NCI-H748 (cell line): ENCODE data around the gene MAML2.
A peak's percentile ranks its signal among the peaks of the same experiment; 100 is the strongest.

Experiments
- DNase-seq: peaks from one replicate; lab custom pipeline; 2025; ENCODE audit not compliant: unreplicated experiment; lab: John Stamatoyannopoulos, UW

The MAML2 gene

GRCh38 chr11:96318850-96319249 lies 24.1 kb downstream of the MAML2 start:
- DNase-seq, result no peak

GRCh38 chr11:96318399-96318798 lies 24.6 kb downstream of the MAML2 start:
- DNase-seq, result no peak

GRCh38 chr11:96317985-96318384 lies 25.0 kb downstream of the MAML2 start:
- no peak for DNase-seq

- DNase-seq, result no peak
Measured at GRCh38 chr11:96317571-96317970, 25.4 kb downstream of the MAML2 start.

GRCh38 chr11:96316869-96317268 lies 26.1 kb downstream of the MAML2 start:
- no peak for DNase-seq

GRCh38 chr11:96315476-96315875 lies 27.5 kb downstream of the MAML2 start:
- DNase-seq, result no peak

- no peak for DNase-seq
Measured at GRCh38 chr11:96314326-96315020, 28.5 kb downstream of the MAML2 start.

GRCh38 chr11:96313163-96313562 lies 29.8 kb downstream of the MAML2 start:
- DNase-seq, result no peak

- DNase-seq, result no peak
Measured at GRCh38 chr11:96311120-96311568, 31.9 kb downstream of the MAML2 start.

- DNase-seq, result no peak
Measured at GRCh38 chr11:96310236-96310635, 32.8 kb downstream of the MAML2 start.

GRCh38 chr11:96309643-96310017 lies 33.4 kb downstream of the MAML2 start:
- no peak for DNase-seq

GRCh38 chr11:96309016-96309642 lies 33.9 kb downstream of the MAML2 start:
- DNase-seq, result no peak

- DNase-seq, result no peak
Measured at GRCh38 chr11:96307776-96308140, 35.2 kb downstream of the MAML2 start.

- peak; percentile 61 for DNase-seq
Measured at GRCh38 chr11:96306933-96307775, 35.8 kb downstream of the MAML2 start.

- DNase-seq, result no peak
Measured at GRCh38 chr11:96306600-96306932, 36.4 kb downstream of the MAML2 start.

- DNase-seq, result no peak
Measured at GRCh38 chr11:96306071-96306470, 36.9 kb downstream of the MAML2 start.

GRCh38 chr11:96303980-96304379 lies 39.0 kb downstream of the MAML2 start:
- no peak for DNase-seq

GRCh38 chr11:96303064-96303463 lies 39.9 kb downstream of the MAML2 start:
- DNase-seq, result no peak

GRCh38 chr11:96301818-96302217 lies 41.2 kb downstream of the MAML2 start:
- no peak for DNase-seq

GRCh38 chr11:96299155-96299888 lies 43.7 kb downstream of the MAML2 start:
- DNase-seq, result no peak

- no peak for DNase-seq
Measured at GRCh38 chr11:96295369-96295768, 47.6 kb downstream of the MAML2 start.
